ENCODE data around the gene RHBDL1. TPM values are rescaled to one million over a fixed set of nuclear protein-coding genes. Genes with fewer than 3 reads are reported as not detected.

The RHBDL1 gene
- total RNA-seq, 5 donors from 2014 or later (not counting 1 experiment from before 2014, with no cell fraction given) = 2.0 to 3.6 (median 2.5) TPM

DNA sequence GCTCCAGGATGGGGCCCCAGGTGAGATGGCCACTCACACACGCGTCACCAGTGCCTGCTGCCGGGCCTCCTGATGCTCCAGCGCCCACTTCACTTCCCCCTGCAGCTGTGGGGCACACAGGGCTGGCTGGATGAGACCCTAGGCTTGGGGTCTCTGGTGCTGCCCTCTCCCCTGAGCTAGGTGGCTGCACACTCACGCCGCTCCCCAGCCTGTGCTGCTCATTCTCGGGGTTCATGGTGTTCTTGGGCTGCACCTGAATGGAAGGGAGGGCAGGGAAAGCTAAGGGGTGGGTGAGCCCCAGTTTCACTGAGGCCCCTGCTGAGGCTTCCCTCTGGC is 49.5 kb downstream of the RHBDL1 start:
- H3K9me3 Mint-ChIP-seq = no peaks in the 10 kb centered on the region
- no peak for DNase-seq
- H3K27ac ChIP-seq (ENCODE audit: low read length) = no peak overlapping the region
- peaks cover 0 to 2% of the 10 kb centered on the region in 2 donors for H3K36me3 ChIP-seq (ENCODE audit: control insufficient read depth in 2 of 2, extremely low read depth in 1 of 2, insufficient read depth in 1 of 2, low read length in 1 of 2)
- H3K4me3 ChIP-seq (ENCODE audit: control insufficient read depth in 1 of 2, extremely low read depth in 1 of 2, low read length in 1 of 2) = no peak overlapping the region
- peaks cover 3 to 56% of the 10 kb centered on the region in 2 experiments for H3K4me1 ChIP-seq (ENCODE audit: control insufficient read depth in 1 of 2, extremely low read depth in 1 of 2, insufficient read depth in 2 of 2, low read length in 2 of 2)
- H3K9me3 ChIP-seq = no peaks in the 10 kb centered on the region
- no peaks in the 10 kb centered on the region for H3K36me3 Mint-ChIP-seq
- H3K4me1 Mint-ChIP-seq = peaks cover 11 to 17% (median 11%) of the 10 kb centered on the region in 3 donors
- ATAC-seq (replicated peaks in 1 of 4) = no peak
- peaks cover 0 to 3% of the 10 kb centered on the region in 2 experiments for H3K27me3 ChIP-seq (replicated peaks in 1 of 2; ENCODE audit: control insufficient read depth in 2 of 2, extremely low read depth in 1 of 2, insufficient read depth in 2 of 2, low read length in 1 of 2)
- 79% methylated on average over 7 of the region's 7 CpGs for WGBS (ENCODE audit: insufficient coverage)
- no peaks in the 10 kb centered on the region for H3K27me3 Mint-ChIP-seq
- no peak overlapping the region for H3K4me3 Mint-ChIP-seq
- ChIA-PET POLR2A (interaction anchor here in 1 of 2 donors (1.1 kb wide), 1 partner anchor 9 kb away, joined by 3 read pairs; no protein-coding TSS in a partner anchor), CTCF (interaction anchor here in 1 of 2 donors (1.5 kb wide), 1 partner anchor 13 kb away, joined by 5 read pairs; no protein-coding TSS in a partner anchor)
- peak overlapping the region; percentile 16 to 27 for H3K27ac Mint-ChIP-seq

GRCh38 chr16:725463-726187 is 50.2 kb downstream of the RHBDL1 start:
- no peak overlapping the region for H3K27ac Mint-ChIP-seq
- Histone ChIP-seq H3K36me3 (ENCODE audit: control insufficient read depth in 2 of 2, extremely low read depth in 1 of 2, insufficient read depth in 1 of 2, low read length in 1 of 2) (peaks cover 0 to 3% of the 10 kb centered on the region in 2 donors), H3K27me3 (replicated peaks in 1 of 2; ENCODE audit: control insufficient read depth in 2 of 2, extremely low read depth in 1 of 2, insufficient read depth in 2 of 2, low read length in 1 of 2) (peaks cover 0 to 3% of the 10 kb centered on the region in 2 experiments), H3K4me3 (ENCODE audit: control insufficient read depth in 1 of 2, extremely low read depth in 1 of 2, low read length in 1 of 2) (no peak overlapping the region), H3K27ac (ENCODE audit: low read length) (peak overlapping the region; percentile 49), H3K9me3 (no peaks in the 10 kb centered on the region), H3K4me1 (ENCODE audit: control insufficient read depth in 1 of 2, extremely low read depth in 1 of 2, insufficient read depth in 2 of 2, low read length in 2 of 2) (peaks cover 0 to 50% of the 10 kb centered on the region in 2 experiments)
- no peaks in the 10 kb centered on the region for H3K27me3 Mint-ChIP-seq
- peak overlapping the region; percentile 28 to 80 (median 36) for H3K4me3 Mint-ChIP-seq
- ChIA-PET CTCF (interaction anchor here in 1 of 2 donors (1.5 kb wide), 1 partner anchor 13 kb away, joined by 5 read pairs; no protein-coding TSS in a partner anchor), POLR2A (interaction anchor here in 1 of 2 donors (1.1 kb wide), 1 partner anchor 10 kb away, joined by 3 read pairs; no protein-coding TSS in a partner anchor)
- WGBS (ENCODE audit: insufficient coverage) = 93% methylated on average over 17 of the region's 23 CpGs
- no peaks in the 10 kb centered on the region for H3K36me3 Mint-ChIP-seq
- H3K4me1 Mint-ChIP-seq = peaks cover 5 to 12% (median 6%) of the 10 kb centered on the region in 3 donors
- H3K9me3 Mint-ChIP-seq = no peaks in the 10 kb centered on the region
- no peak for ATAC-seq (replicated peaks in 1 of 4)
- no peak for DNase-seq

DNA sequence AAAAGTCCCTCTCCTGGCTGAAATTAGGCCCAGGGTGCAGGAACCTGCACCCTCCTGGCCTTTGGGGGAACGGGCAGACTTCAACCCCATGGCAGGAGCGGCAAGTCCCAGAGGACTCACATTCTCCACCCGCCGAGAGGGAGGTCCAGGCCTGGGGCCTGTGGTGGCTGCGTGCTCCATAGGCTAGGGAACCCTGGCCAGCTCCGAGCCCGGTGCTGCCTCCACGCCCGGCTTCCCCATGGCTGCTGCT is 50.6 kb downstream of the RHBDL1 start:
- Mint-ChIP-seq H3K4me3 (peak overlapping the region; percentile 71 to 80 (median 73)), H3K9me3 (no peaks in the 10 kb centered on the region), H3K27me3 (no peaks in the 10 kb centered on the region), H3K27ac (no peak overlapping the region), H3K36me3 (no peaks in the 10 kb centered on the region), H3K4me1 (peaks cover 5 to 12% (median 6%) of the 10 kb centered on the region in 3 donors)
- CTCF ChIA-PET = interaction anchor here in 1 of 2 donors (1.5 kb wide), 1 partner anchor 14 kb away, joined by 5 read pairs; no protein-coding TSS in a partner anchor
- POLR2A ChIA-PET = interaction anchor here in 1 of 2 donors (1.1 kb wide), 1 partner anchor 10 kb away, joined by 3 read pairs; no protein-coding TSS in a partner anchor
- no peak for DNase-seq
- Histone ChIP-seq H3K4me3 (ENCODE audit: control insufficient read depth in 1 of 2, extremely low read depth in 1 of 2, low read length in 1 of 2) (no peak overlapping the region), H3K27ac (ENCODE audit: low read length) (peak overlapping the region; percentile 49), H3K4me1 (ENCODE audit: control insufficient read depth in 1 of 2, extremely low read depth in 1 of 2, insufficient read depth in 2 of 2, low read length in 2 of 2) (peaks cover 0 to 48% of the 10 kb centered on the region in 2 experiments), H3K9me3 (no peaks in the 10 kb centered on the region), H3K27me3 (replicated peaks in 1 of 2; ENCODE audit: control insufficient read depth in 2 of 2, extremely low read depth in 1 of 2, insufficient read depth in 2 of 2, low read length in 1 of 2) (peaks cover 0 to 3% of the 10 kb centered on the region in 2 experiments), H3K36me3 (ENCODE audit: control insufficient read depth in 2 of 2, extremely low read depth in 1 of 2, insufficient read depth in 1 of 2, low read length in 1 of 2) (peaks cover 0 to 3% of the 10 kb centered on the region in 2 donors)
- ATAC-seq (replicated peaks in 1 of 4) = no peak
- WGBS (ENCODE audit: insufficient coverage) = 70% methylated on average over 7 of the region's 9 CpGs

DNA sequence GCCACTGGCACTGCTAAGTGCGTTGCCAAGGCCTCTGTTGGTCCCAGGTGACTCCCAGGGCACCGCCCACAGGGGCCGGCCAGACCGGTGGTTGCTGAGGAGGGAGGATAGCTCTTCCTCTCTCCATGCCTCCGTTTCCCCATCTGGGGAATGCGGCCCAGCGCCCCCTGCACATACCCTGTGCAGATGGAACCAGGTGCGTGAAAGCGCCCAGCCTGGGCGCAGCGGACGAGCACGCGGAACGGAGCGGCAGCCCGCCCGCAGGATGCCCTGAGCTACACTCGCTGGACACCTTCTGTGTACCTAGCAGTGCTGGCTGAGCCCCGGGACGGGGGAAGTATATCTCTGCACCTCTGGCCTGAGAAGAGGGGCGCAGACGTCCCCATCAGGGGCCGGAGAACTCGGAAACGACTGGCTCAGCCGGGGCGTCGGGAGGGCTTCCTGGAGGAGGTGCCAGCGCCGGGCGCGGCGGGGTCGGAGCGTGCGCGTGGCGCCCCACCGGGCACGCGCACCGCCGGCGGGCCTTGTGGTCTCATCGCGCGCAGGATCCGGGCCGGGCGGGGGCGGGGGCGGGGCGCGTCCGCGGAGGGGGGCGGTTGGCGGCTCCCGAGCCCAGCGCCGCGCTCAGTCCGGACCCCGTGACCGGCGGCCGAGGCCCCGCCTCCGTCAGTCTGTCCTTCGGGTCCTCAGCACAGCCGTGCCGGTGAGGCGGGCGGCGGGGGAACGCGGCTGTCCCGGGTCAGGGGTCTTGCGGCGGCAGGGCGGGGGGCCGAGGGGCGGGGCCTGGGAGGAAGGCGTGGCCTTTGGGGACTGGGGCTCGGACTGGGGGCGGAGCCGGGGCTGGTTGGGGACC is 51.2 kb downstream of the RHBDL1 start, which contains the start of the genes CCDC78 and HAGHL:
CCDC78 (minus strand) TSS at position 6 of the 853 bp plus-strand sequence. CDS start 76 bp downstream, outside the sequence.
HAGHL (plus strand) TSS at position 669 of the 853 bp plus-strand sequence. CDS start 404 bp downstream, outside the sequence.
- WGBS (ENCODE audit: insufficient coverage) = 6% methylated on average over 84 of the region's 88 CpGs
- Mint-ChIP-seq H3K27me3 (no peaks in the 10 kb centered on the region), H3K9me3 (no peaks in the 10 kb centered on the region), H3K4me3 (peak within 1 kb of the TSS; percentile 71 to 80 (median 73)), H3K4me1 (peaks cover 5 to 12% (median 6%) of the 10 kb centered on the region in 3 donors), H3K27ac (peak within 1 kb of the TSS in 1 of 2 donors; percentile 61), H3K36me3 (no peaks in the 10 kb centered on the region)
- peak within 1 kb of the TSS; percentile 68 for H3K27ac ChIP-seq (ENCODE audit: low read length)
- H3K9me3 ChIP-seq = no peaks in the 10 kb centered on the region
- CTCF ChIA-PET = interaction anchor here in 1 of 2 donors (1.5 kb wide), 1 partner anchor 14 kb away, joined by 5 read pairs; no protein-coding TSS in a partner anchor
- peaks cover 0 to 3% of the 10 kb centered on the region in 2 donors for H3K36me3 ChIP-seq (ENCODE audit: control insufficient read depth in 2 of 2, extremely low read depth in 1 of 2, insufficient read depth in 1 of 2, low read length in 1 of 2)
- POLR2A ChIA-PET = no interaction called here
- peak within 1 kb of the TSS; percentile 74 to 77 for H3K4me3 ChIP-seq (ENCODE audit: control insufficient read depth in 1 of 2, extremely low read depth in 1 of 2, low read length in 1 of 2)
- ATAC-seq (replicated peaks in 1 of 4) = peak; percentile 43 to 57 (median 50)
- peaks cover 0 to 45% of the 10 kb centered on the region in 2 experiments for H3K4me1 ChIP-seq (ENCODE audit: control insufficient read depth in 1 of 2, extremely low read depth in 1 of 2, insufficient read depth in 2 of 2, low read length in 2 of 2)
- DNase-seq = peak in 24 of 35 experiments; percentile 18 to 77 (median 47)
- H3K27me3 ChIP-seq (replicated peaks in 1 of 2; ENCODE audit: control insufficient read depth in 2 of 2, extremely low read depth in 1 of 2, insufficient read depth in 2 of 2, low read length in 1 of 2) = peaks cover 0 to 3% of the 10 kb centered on the region in 2 experiments

DNA sequence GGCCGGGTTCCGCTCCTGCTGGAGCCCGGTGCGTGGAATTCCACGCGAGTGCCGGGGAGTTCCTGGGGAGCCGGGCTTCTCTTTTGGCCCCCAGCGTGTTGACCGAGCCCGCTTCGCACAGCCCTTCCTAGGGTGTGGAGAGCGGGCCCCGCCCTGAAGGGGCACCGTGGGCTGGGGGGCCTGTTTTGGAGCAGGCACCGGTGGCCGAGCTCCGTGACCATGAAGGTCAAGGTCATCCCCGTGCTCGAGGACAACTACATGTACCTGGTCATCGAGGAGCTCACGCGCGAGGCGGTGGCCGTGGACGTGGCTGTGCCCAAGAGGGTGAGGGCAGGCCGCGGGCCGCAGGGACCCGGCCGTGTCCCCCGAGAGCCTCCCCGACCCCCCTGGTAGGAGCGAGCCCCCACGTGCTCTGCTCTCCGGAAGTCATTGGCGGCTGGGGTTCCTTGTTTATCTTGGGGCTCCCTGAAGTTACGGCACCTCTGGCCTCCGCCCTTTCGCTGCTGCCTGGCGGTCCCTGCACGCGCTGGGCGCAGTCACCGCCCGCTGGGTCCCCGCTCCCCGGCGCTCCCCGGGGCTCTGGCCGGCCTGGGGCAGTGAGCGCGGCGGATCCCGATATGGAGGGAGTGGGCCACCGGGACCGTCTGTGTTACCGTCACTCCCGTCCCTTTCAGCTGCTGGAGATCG is 52.0 kb downstream of the RHBDL1 start:
- under 1% methylated on average over 56 of the region's 61 CpGs for whole genome bisulfite sequencing (ENCODE audit: insufficient coverage)
- ChIA-PET POLR2A (no interaction called here), CTCF (interaction anchor here in 1 of 2 donors (0.9 kb wide), 1 partner anchor 11 kb away, joined by 3 read pairs; no protein-coding TSS in a partner anchor)
- ATAC-seq (replicated peaks in 1 of 4) (peak; percentile 21 to 53 (median 34)), DNase-seq (peak in 2 of 35 experiments; percentile 46 to 53)
- Histone ChIP-seq H3K4me3 (ENCODE audit: control insufficient read depth in 1 of 2, extremely low read depth in 1 of 2, low read length in 1 of 2) (peak overlapping the region; percentile 74 to 77), H3K36me3 (ENCODE audit: control insufficient read depth in 2 of 2, extremely low read depth in 1 of 2, insufficient read depth in 1 of 2, low read length in 1 of 2) (peaks cover 3 to 5% of the 10 kb centered on the region in 2 donors), H3K27me3 (replicated peaks in 1 of 2; ENCODE audit: control insufficient read depth in 2 of 2, extremely low read depth in 1 of 2, insufficient read depth in 2 of 2, low read length in 1 of 2) (peaks cover 0 to 3% of the 10 kb centered on the region in 2 experiments), H3K27ac (ENCODE audit: low read length) (peak overlapping the region; percentile 68), H3K9me3 (no peaks in the 10 kb centered on the region), H3K4me1 (ENCODE audit: control insufficient read depth in 1 of 2, extremely low read depth in 1 of 2, insufficient read depth in 2 of 2, low read length in 2 of 2) (peaks cover 0 to 37% of the 10 kb centered on the region in 2 experiments)
- H3K4me1 Mint-ChIP-seq = peaks cover 5 to 10% (median 6%) of the 10 kb centered on the region in 3 donors
- H3K27me3 Mint-ChIP-seq = no peaks in the 10 kb centered on the region
- H3K9me3 Mint-ChIP-seq = no peaks in the 10 kb centered on the region
- no peak overlapping the region for H3K27ac Mint-ChIP-seq
- H3K4me3 Mint-ChIP-seq = peak overlapping the region; percentile 52 to 80 (median 60)
- no peaks in the 10 kb centered on the region for H3K36me3 Mint-ChIP-seq
